ENCODE measurements around the gene KNL1.
A peak's percentile ranks its signal among the peaks of the same experiment; 100 is the strongest.

The KNL1 gene

DNA sequence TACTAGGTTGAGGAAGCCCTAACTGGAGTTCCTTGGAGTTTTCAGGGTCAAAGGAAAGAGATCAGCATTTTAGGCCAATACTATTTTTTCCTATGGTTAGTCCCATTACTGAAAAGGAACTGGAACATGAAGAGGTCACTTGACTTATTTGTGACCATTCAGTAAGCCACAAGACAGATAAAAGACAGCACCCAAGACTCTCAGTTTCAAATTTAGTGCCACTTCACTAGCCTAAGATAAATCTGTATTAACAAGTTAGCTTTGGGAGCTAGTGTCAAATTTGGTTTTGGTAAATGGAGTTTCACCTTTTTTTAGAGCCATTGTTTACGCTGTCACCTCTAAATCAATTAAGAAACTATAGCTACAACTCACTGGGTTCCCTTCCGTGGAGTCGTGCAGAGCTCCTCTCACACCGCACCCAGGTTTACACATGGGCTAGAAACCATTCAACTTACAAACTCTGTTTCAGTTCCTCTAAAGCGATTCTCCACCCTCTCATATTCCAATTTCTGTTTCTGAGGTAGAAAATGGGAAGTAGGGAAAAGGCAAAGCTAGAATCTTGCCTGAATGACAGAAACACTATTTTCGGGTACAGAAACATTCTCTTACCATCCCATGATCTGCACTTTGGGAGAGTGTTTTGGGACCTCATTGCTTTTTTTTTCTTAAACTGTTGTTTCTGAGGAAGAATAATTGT lies 43.6 kb upstream of the KNL1 start:
- H4K8ac ChIP-seq (ENCODE audit: low read depth, low read length): no peak overlapping the region
- no peak overlapping the region for H2BK120ac ChIP-seq (ENCODE audit: low read depth, low read length)
- H3K36me3 ChIP-seq (ENCODE audit: control insufficient read depth, insufficient read depth, low read length): no peaks in the 10 kb centered on the region
- H2BK5ac ChIP-seq (ENCODE audit: low read length): no peak overlapping the region
- H3K27ac ChIP-seq (ENCODE audit: low read depth, low read length): no peak overlapping the region
- H3K23ac ChIP-seq (ENCODE audit: low read length): no peak overlapping the region
- H3K4me2 ChIP-seq (ENCODE audit: low read length): no peak overlapping the region
- H3K4me1 ChIP-seq (ENCODE audit: control insufficient read depth, low read depth, low read length): no peaks in the 10 kb centered on the region
- H2AK5ac ChIP-seq (ENCODE audit: low read length): no peak overlapping the region
- no peak for DNase-seq
- no peak overlapping the region for H3K4ac ChIP-seq (ENCODE audit: low read depth, low read length)
- H3K18ac ChIP-seq (ENCODE audit: low read length): no peak overlapping the region
- no peak overlapping the region for H4K5ac ChIP-seq (ENCODE audit: low read length)
- H3K4me3 ChIP-seq (ENCODE audit: low read length): no peak overlapping the region
- H3K79me1 ChIP-seq (ENCODE audit: low read length): no peaks in the 10 kb centered on the region
- H2BK15ac ChIP-seq (replicated peaks; ENCODE audit: low read depth): no peak overlapping the region
- WGBS (ENCODE audit: extremely low coverage, insufficient coverage, low lambda C conversion rate): no CpG with 5 or more reads among the region's 6 CpGs
- H3K27me3 ChIP-seq (ENCODE audit: insufficient read depth, low read length, poor library complexity): no peaks in the 10 kb centered on the region
- H3K79me2 ChIP-seq (ENCODE audit: control insufficient read depth, insufficient read depth, low read length): no peaks in the 10 kb centered on the region
- H3K56ac ChIP-seq (ENCODE audit: low read length): no peak overlapping the region
- H3K9ac ChIP-seq (ENCODE audit: low read length): no peak overlapping the region

DNA sequence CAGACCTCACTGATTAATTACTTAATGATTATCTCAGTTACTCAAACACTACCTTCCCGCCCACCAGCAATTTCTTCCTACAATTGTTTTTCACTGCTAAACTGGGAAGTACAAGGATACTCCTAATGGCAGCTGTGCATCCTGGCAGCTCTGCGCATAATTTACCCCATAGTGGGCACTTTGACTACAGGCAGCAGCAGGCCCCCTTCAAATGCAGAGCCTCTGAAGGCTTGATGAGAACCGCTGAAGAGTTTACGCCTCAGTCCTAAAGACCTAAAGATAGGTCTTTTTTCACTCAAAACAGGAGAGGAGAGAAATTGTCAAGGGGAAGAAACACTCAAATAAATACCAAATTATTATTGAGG lies 39.9 kb upstream of the KNL1 start:
- Histone ChIP-seq H3K9ac (ENCODE audit: low read length) (no peak overlapping the region), H3K4ac (ENCODE audit: low read depth, low read length) (no peak overlapping the region), H3K18ac (ENCODE audit: low read length) (no peak overlapping the region), H3K27me3 (ENCODE audit: insufficient read depth, low read length, poor library complexity) (no peaks in the 10 kb centered on the region), H2BK15ac (replicated peaks; ENCODE audit: low read depth) (no peak overlapping the region), H3K36me3 (ENCODE audit: control insufficient read depth, insufficient read depth, low read length) (peaks cover 2% of the 10 kb centered on the region), H2AK5ac (ENCODE audit: low read length) (no peak overlapping the region), H3K4me3 (ENCODE audit: low read length) (no peak overlapping the region), H4K5ac (ENCODE audit: low read length) (no peak overlapping the region), H3K4me2 (ENCODE audit: low read length) (no peak overlapping the region), H3K4me1 (ENCODE audit: control insufficient read depth, low read depth, low read length) (no peaks in the 10 kb centered on the region), H3K27ac (ENCODE audit: low read depth, low read length) (no peak overlapping the region), H3K56ac (ENCODE audit: low read length) (no peak overlapping the region), H2BK5ac (ENCODE audit: low read length) (no peak overlapping the region), H3K79me2 (ENCODE audit: control insufficient read depth, insufficient read depth, low read length) (no peaks in the 10 kb centered on the region), H2BK120ac (ENCODE audit: low read depth, low read length) (no peak overlapping the region), H3K79me1 (ENCODE audit: low read length) (peaks cover 2% of the 10 kb centered on the region), H4K8ac (ENCODE audit: low read depth, low read length) (no peak overlapping the region), H3K23ac (ENCODE audit: low read length) (no peak overlapping the region)
- no CpG with 5 or more reads among the region's 4 CpGs for WGBS (ENCODE audit: extremely low coverage, insufficient coverage, low lambda C conversion rate)
- DNase-seq: peak; percentile 18

DNA sequence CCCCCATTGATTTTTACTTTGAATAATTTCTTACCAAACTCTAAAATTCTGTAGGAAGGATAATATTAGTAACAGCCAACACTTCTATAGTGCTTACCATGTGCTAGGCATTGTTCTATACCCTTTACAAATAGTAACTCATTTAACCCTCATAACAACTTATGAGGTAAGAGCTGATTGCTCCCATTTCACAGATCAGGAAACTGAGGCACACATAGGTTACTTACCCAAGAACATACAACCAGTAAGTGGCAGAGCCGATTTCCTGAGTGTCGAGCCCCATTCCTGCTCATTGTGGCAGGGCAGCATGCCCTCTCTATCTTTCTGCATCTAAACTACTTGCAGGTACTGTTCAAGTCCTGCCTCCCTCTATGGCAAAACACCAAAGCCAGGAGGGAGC lies 38.2 kb upstream of the KNL1 start:
- no peak overlapping the region for H2BK15ac ChIP-seq (replicated peaks; ENCODE audit: low read depth)
- H4K5ac ChIP-seq (ENCODE audit: low read length): no peak overlapping the region
- no peak overlapping the region for H3K23ac ChIP-seq (ENCODE audit: low read length)
- H3K9ac ChIP-seq (ENCODE audit: low read length): no peak overlapping the region
- no peaks in the 10 kb centered on the region for H3K4me1 ChIP-seq (ENCODE audit: control insufficient read depth, low read depth, low read length)
- no peak overlapping the region for H3K18ac ChIP-seq (ENCODE audit: low read length)
- H2BK5ac ChIP-seq (ENCODE audit: low read length): no peak overlapping the region
- H3K36me3 ChIP-seq (ENCODE audit: control insufficient read depth, insufficient read depth, low read length): peaks cover 2% of the 10 kb centered on the region
- WGBS (ENCODE audit: extremely low coverage, insufficient coverage, low lambda C conversion rate): no CpG with 5 or more reads among the region's 2 CpGs
- no peak overlapping the region for H2AK5ac ChIP-seq (ENCODE audit: low read length)
- H3K27ac ChIP-seq (ENCODE audit: low read depth, low read length): no peak overlapping the region
- no peak overlapping the region for H2BK120ac ChIP-seq (ENCODE audit: low read depth, low read length)
- no peak overlapping the region for H3K4ac ChIP-seq (ENCODE audit: low read depth, low read length)
- DNase-seq: no peak
- peaks cover 2% of the 10 kb centered on the region for H3K79me1 ChIP-seq (ENCODE audit: low read length)
- no peaks in the 10 kb centered on the region for H3K79me2 ChIP-seq (ENCODE audit: control insufficient read depth, insufficient read depth, low read length)
- no peak overlapping the region for H4K8ac ChIP-seq (ENCODE audit: low read depth, low read length)
- H3K56ac ChIP-seq (ENCODE audit: low read length): no peak overlapping the region
- no peaks in the 10 kb centered on the region for H3K27me3 ChIP-seq (ENCODE audit: insufficient read depth, low read length, poor library complexity)
- H3K4me2 ChIP-seq (ENCODE audit: low read length): no peak overlapping the region
- H3K4me3 ChIP-seq (ENCODE audit: low read length): no peak overlapping the region

DNA sequence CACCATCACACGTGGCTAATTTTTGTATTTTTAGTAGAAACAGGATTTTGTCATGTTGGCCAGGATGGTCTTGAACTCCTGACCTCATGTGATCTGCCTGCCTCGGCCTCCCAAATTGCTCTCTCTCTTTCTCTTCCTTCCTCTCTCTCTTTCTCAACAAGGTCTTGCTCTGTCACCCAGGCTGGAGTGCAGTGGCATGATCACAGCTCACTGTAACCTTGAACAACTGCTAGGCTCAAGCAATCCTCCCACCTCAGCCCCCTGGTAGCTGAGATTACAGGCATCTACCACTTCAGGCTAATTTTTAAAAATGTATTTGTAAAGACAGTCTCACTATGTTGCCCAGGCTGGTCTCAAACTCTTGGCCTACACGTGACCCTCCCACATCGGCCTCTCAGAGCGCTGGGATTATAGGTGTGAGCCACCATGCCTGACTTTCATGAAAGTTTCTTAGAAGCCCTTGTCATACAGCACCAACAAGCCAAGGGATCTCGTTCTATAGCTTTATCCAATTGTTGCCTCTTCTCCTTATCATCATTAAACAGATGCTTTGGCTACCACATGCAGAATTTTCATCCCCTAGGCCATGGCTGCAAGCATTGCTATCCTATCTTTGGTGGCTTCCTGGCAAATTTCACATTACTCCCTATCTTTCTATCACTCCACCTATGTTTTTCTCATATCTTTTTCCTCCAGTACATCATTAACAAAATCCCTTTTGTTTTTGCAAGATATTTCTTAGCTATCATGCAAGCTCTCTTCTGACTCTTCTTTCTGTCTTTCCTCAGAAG lies 34.9 kb upstream of the KNL1 start:
- H4K8ac ChIP-seq (ENCODE audit: low read depth, low read length): no peak overlapping the region
- H3K56ac ChIP-seq (ENCODE audit: low read length): no peak overlapping the region
- peaks cover 2% of the 10 kb centered on the region for H3K79me1 ChIP-seq (ENCODE audit: low read length)
- no peak overlapping the region for H3K18ac ChIP-seq (ENCODE audit: low read length)
- no peaks in the 10 kb centered on the region for H3K27me3 ChIP-seq (ENCODE audit: insufficient read depth, low read length, poor library complexity)
- WGBS (ENCODE audit: extremely low coverage, insufficient coverage, low lambda C conversion rate): no CpG with 5 or more reads among the region's 6 CpGs
- no peaks in the 10 kb centered on the region for H3K79me2 ChIP-seq (ENCODE audit: control insufficient read depth, insufficient read depth, low read length)
- no peak overlapping the region for H3K4me2 ChIP-seq (ENCODE audit: low read length)
- peaks cover 2% of the 10 kb centered on the region for H3K4me1 ChIP-seq (ENCODE audit: control insufficient read depth, low read depth, low read length)
- H3K4me3 ChIP-seq (ENCODE audit: low read length): no peak overlapping the region
- no peak overlapping the region for H3K23ac ChIP-seq (ENCODE audit: low read length)
- no peak overlapping the region for H2BK120ac ChIP-seq (ENCODE audit: low read depth, low read length)
- H3K27ac ChIP-seq (ENCODE audit: low read depth, low read length): no peak overlapping the region
- no peak overlapping the region for H4K5ac ChIP-seq (ENCODE audit: low read length)
- no peak overlapping the region for H3K4ac ChIP-seq (ENCODE audit: low read depth, low read length)
- no peak overlapping the region for H2BK15ac ChIP-seq (replicated peaks; ENCODE audit: low read depth)
- no peak overlapping the region for H2AK5ac ChIP-seq (ENCODE audit: low read length)
- no peak overlapping the region for H2BK5ac ChIP-seq (ENCODE audit: low read length)
- DNase-seq: no peak
- no peak overlapping the region for H3K9ac ChIP-seq (ENCODE audit: low read length)
- H3K36me3 ChIP-seq (ENCODE audit: control insufficient read depth, insufficient read depth, low read length): peaks cover 2% of the 10 kb centered on the region

- no peak overlapping the region for H3K4me3 ChIP-seq (ENCODE audit: low read length)
- H3K4ac ChIP-seq (ENCODE audit: low read depth, low read length): no peak overlapping the region
- no CpG with 5 or more reads among the region's 2 CpGs for WGBS (ENCODE audit: extremely low coverage, insufficient coverage, low lambda C conversion rate)
- peaks cover 4% of the 10 kb centered on the region for H3K4me1 ChIP-seq (ENCODE audit: control insufficient read depth, low read depth, low read length)
- no peak overlapping the region for H2AK5ac ChIP-seq (ENCODE audit: low read length)
- no peak overlapping the region for H2BK120ac ChIP-seq (ENCODE audit: low read depth, low read length)
- no peak overlapping the region for H3K9ac ChIP-seq (ENCODE audit: low read length)
- H3K79me2 ChIP-seq (ENCODE audit: control insufficient read depth, insufficient read depth, low read length): no peaks in the 10 kb centered on the region
- no peak overlapping the region for H2BK5ac ChIP-seq (ENCODE audit: low read length)
- peaks cover 2% of the 10 kb centered on the region for H3K79me1 ChIP-seq (ENCODE audit: low read length)
- no peak overlapping the region for H4K8ac ChIP-seq (ENCODE audit: low read depth, low read length)
- no peak overlapping the region for H3K56ac ChIP-seq (ENCODE audit: low read length)
- no peak overlapping the region for H3K27ac ChIP-seq (ENCODE audit: low read depth, low read length)
- no peak overlapping the region for H3K4me2 ChIP-seq (ENCODE audit: low read length)
- no peak for DNase-seq
- H3K18ac ChIP-seq (ENCODE audit: low read length): no peak overlapping the region
- no peak overlapping the region for H3K23ac ChIP-seq (ENCODE audit: low read length)
- H4K5ac ChIP-seq (ENCODE audit: low read length): no peak overlapping the region
- no peaks in the 10 kb centered on the region for H3K36me3 ChIP-seq (ENCODE audit: control insufficient read depth, insufficient read depth, low read length)
- H2BK15ac ChIP-seq (replicated peaks; ENCODE audit: low read depth): no peak overlapping the region
- H3K27me3 ChIP-seq (ENCODE audit: insufficient read depth, low read length, poor library complexity): no peaks in the 10 kb centered on the region
Observed at GRCh38 chr15:40562691-40563090, 31.4 kb upstream of the KNL1 start.

Data from mesendoderm (in vitro differentiated cells).